Measurements from ENCODE around the gene DCAF5.

- no peak for TF ChIP-seq TAF1 (IDR thresholded peaks at IDR 0.05; ENCODE audit: low read depth, low read length)
- no peak for TF ChIP-seq POLR2AphosphoS5 (IDR thresholded peaks at IDR 0.05; ENCODE audit: low read depth, low read length)
- no peak for TF ChIP-seq POLR2A (IDR thresholded peaks at IDR 0.05; ENCODE audit: low read depth, low read length)
- no peak for TF ChIP-seq SPI1 (IDR thresholded peaks at IDR 0.05; ENCODE audit: low read depth, low read length)
Observed at GRCh38 chr14:69114763-69115162, 38.2 kb downstream of the DCAF5 start.

Measured in GM12891 (cell line).